H9 (cell line): ENCODE results near the gene HHIP. TPM values are rescaled to one million over a fixed set of nuclear protein-coding genes. Genes with fewer than 3 reads are reported as not detected.

Experiments
- DNase-seq: peaks from one replicate; pipeline ENCODE4 v3.0.0-alpha.2; 2017
- H2AFZ ChIP-seq: one replicate; pipeline ENCODE4 v1.6.1; 2013; ENCODE audit warnings: mild to moderate bottlenecking, low read length, control low read depth, moderate library complexity
- H2AK5ac ChIP-seq: 2 replicates; pipeline ENCODE4 v1.6.1; 2013; ENCODE audit warnings: low read length, control low read depth, mixed read lengths; ENCODE audit not compliant: insufficient read length
- H2BK120ac ChIP-seq: one replicate; pipeline ENCODE4 v1.6.1; 2013; ENCODE audit warnings: low read depth, mild to moderate bottlenecking, low read length, control low read depth, inconsistent platforms; ENCODE audit not compliant: poor library complexity, severe bottlenecking
- H2BK12ac ChIP-seq: 2 replicates; pipeline ENCODE4 v1.6.1; 2013; ENCODE audit warnings: low read length, control low read depth, mixed read lengths, low read depth; ENCODE audit not compliant: insufficient read length
- H2BK15ac ChIP-seq: 2 replicates; pipeline ENCODE4 v1.6.1; 2013; ENCODE audit warnings: low read depth, low read length, control low read depth
- H2BK20ac ChIP-seq: one replicate; pipeline ENCODE4 v1.6.1; 2013; ENCODE audit warnings: low read depth, mild to moderate bottlenecking, low read length, control low read depth, inconsistent platforms; ENCODE audit not compliant: poor library complexity, severe bottlenecking
- H2BK5ac ChIP-seq: 2 replicates; pipeline ENCODE4 v1.6.1; 2013; ENCODE audit warnings: low read length, control low read depth, mixed read lengths; ENCODE audit not compliant: insufficient read length
- H3K14ac ChIP-seq: 2 replicates; pipeline ENCODE4 v1.6.1; 2013; ENCODE audit warnings: low read length, control low read depth; ENCODE audit not compliant: insufficient read depth
- H3K18ac ChIP-seq: 2 replicates; pipeline ENCODE4 v1.6.1; 2013; ENCODE audit warnings: low read depth, mild to moderate bottlenecking, mixed read lengths, low read length, control low read depth; ENCODE audit not compliant: insufficient read length
- H3K23ac ChIP-seq: 2 replicates; pipeline ENCODE4 v1.6.1; 2013; ENCODE audit warnings: low read length, control low read depth, mixed read lengths, low read depth; ENCODE audit not compliant: insufficient read length
- H3K23me2 ChIP-seq: 2 replicates; pipeline ENCODE4 v1.6.1; 2013; ENCODE audit warnings: low read depth, mild to moderate bottlenecking, mixed read lengths, low read length, control low read depth; ENCODE audit not compliant: insufficient read length, poor library complexity, severe bottlenecking
- H3K27ac ChIP-seq: 2 replicates; pipeline ENCODE4 v1.5.1; 2013; ENCODE audit warnings: low read length, control low read depth, mixed read lengths, low read depth; ENCODE audit not compliant: insufficient read length
- H3K27me3 ChIP-seq: 2 replicates; pipeline ENCODE4 v1.6.1; 2013; ENCODE audit warnings: low read length, control low read depth, inconsistent platforms; ENCODE audit not compliant: insufficient read depth
- H3K4ac ChIP-seq: 2 replicates; pipeline ENCODE4 v1.6.1; 2013; ENCODE audit warnings: low read depth, mild to moderate bottlenecking, control low read depth, inconsistent platforms, low read length, moderate library complexity
- H3K4me1 ChIP-seq: 2 replicates; pipeline ENCODE4 v1.6.1; 2013; ENCODE audit warnings: low read length, control low read depth, inconsistent platforms; ENCODE audit not compliant: insufficient read depth
- H3K4me2 ChIP-seq: 2 replicates; pipeline ENCODE4 v1.6.1; 2013; ENCODE audit warnings: low read length, control low read depth, mixed read lengths; ENCODE audit not compliant: insufficient read length, insufficient read depth
- H3K56ac ChIP-seq: 2 replicates; pipeline ENCODE4 v1.6.1; 2013; ENCODE audit warnings: low read depth, mild to moderate bottlenecking, mixed read lengths, low read length, control low read depth; ENCODE audit not compliant: insufficient read length
- H3K79me1 ChIP-seq: 2 replicates; pipeline ENCODE4 v1.6.1; 2013; ENCODE audit warnings: low read depth, mild to moderate bottlenecking, moderate library complexity, low read length, control low read depth, inconsistent platforms; ENCODE audit not compliant: insufficient read depth, poor library complexity, severe bottlenecking
- H3K79me2 ChIP-seq: 2 replicates; pipeline ENCODE4 v1.6.1; 2013; ENCODE audit warnings: low read length, control low read depth, inconsistent platforms; ENCODE audit not compliant: insufficient read depth
- H3K9ac ChIP-seq: 2 replicates; pipeline ENCODE4 v1.6.1; 2013; ENCODE audit warnings: low read length, control low read depth, mixed read lengths; ENCODE audit not compliant: insufficient read length; ENCODE audit errors: extremely low read depth
- H3K9me3 ChIP-seq: one replicate; pipeline ENCODE4 v1.6.1; 2013; ENCODE audit warnings: low read depth, low read length, inconsistent platforms; ENCODE audit not compliant: control insufficient read depth
- H3T11ph ChIP-seq: one replicate; pipeline ENCODE4 v1.6.1; 2013; ENCODE audit warnings: mild to moderate bottlenecking, low read length, control low read depth, inconsistent platforms
- H4K20me1 ChIP-seq: one replicate; pipeline ENCODE4 v1.6.1; 2013; ENCODE audit not compliant: control insufficient read depth, insufficient read length, insufficient read depth
- H4K5ac ChIP-seq: 2 replicates; pipeline ENCODE4 v1.6.1; 2013; ENCODE audit warnings: low read depth, mild to moderate bottlenecking, mixed read lengths, low read length, control low read depth; ENCODE audit not compliant: insufficient read length
- H4K8ac ChIP-seq: replicated peaks from 2 replicates; pipeline ENCODE4 v1.6.1; 2013; ENCODE audit warnings: low read length, control low read depth, mixed read lengths, low read depth; ENCODE audit not compliant: insufficient read length
- H4K91ac ChIP-seq: 2 replicates; pipeline ENCODE4 v1.6.1; 2013; ENCODE audit warnings: low read depth, mild to moderate bottlenecking, moderate library complexity, mixed read lengths, low read length, control low read depth; ENCODE audit not compliant: insufficient read length
- H3K27ac Mint-ChIP-seq, 3 experiments: 2 replicates in 2 of 3; 3 replicates in 1 of 3; pipeline ENCODE4 v1.8.0; 2020 to 2021; ENCODE audit warnings: mixed read lengths in 3 of 3, mild to moderate bottlenecking in 1 of 3, moderate library complexity in 1 of 3
- H3K27me3 Mint-ChIP-seq: 2 replicates; pipeline ENCODE4 v1.8.0; 2021; ENCODE audit warnings: low read depth, mild to moderate bottlenecking, moderate library complexity, mixed read lengths
- H3K36me3 Mint-ChIP-seq, 3 experiments: 2 replicates in 2 of 3; 3 replicates in 1 of 3; pipeline ENCODE4 v1.8.0; 2020 to 2021; ENCODE audit warnings: low read depth in 3 of 3, mixed read lengths in 3 of 3; ENCODE audit not compliant: insufficient read depth in 1 of 3
- H3K4me1 Mint-ChIP-seq, 2 experiments: 2 replicates each; pipeline ENCODE4 v1.8.0; 2020; ENCODE audit warnings: mixed read lengths in 2 of 2
- H3K4me3 Mint-ChIP-seq, 2 experiments: 2 replicates in 1 of 2; 3 replicates in 1 of 2; pipeline ENCODE4 v1.8.0; 2020 to 2021; ENCODE audit warnings: mild to moderate bottlenecking in 2 of 2, mixed read lengths in 2 of 2, moderate library complexity in 1 of 2
- H3K9me3 Mint-ChIP-seq, 2 experiments: 2 replicates in 1 of 2; 3 replicates in 1 of 2; pipeline ENCODE4 v1.8.0; 2020; ENCODE audit warnings: mild to moderate bottlenecking in 2 of 2, mixed read lengths in 2 of 2, moderate library complexity in 1 of 2
- WGBS: extraction: QIAGEN DNeasy Blood & Tissue Kit; methylation state at CpG from one replicate; pipeline ENCODE4 v1.1.7; 2013; ENCODE audit warnings: missing lambda C conversion rate, low lambda C conversion rate, mixed read lengths; ENCODE audit not compliant: insufficient read length; ENCODE audit errors: extremely low coverage; 5-methylcytosine and 5-hydroxymethylcytosine counted together
- long read RNA-seq: library from polyadenylated mRNA; unstranded; transcript quantifications from one replicate; pipeline ENCODE4 v2.0.0, GENCODE V29; 2020
- total RNA-seq: library from RNA; stranded (reverse); gene quantifications from 2 replicates; pipeline ENCODE4 v1.2.1, GENCODE V29; 2021
- TF ChIP-seq, protein P1 (sequence below): fragments of 200-600 bp; sonication (generic); conservative IDR thresholded peaks from 3 replicates; pipeline ENCODE4 v1.8.0; 2021; ENCODE audit warnings: antibody characterized with exemption, mild to moderate bottlenecking

Gene HHIP, protein sequence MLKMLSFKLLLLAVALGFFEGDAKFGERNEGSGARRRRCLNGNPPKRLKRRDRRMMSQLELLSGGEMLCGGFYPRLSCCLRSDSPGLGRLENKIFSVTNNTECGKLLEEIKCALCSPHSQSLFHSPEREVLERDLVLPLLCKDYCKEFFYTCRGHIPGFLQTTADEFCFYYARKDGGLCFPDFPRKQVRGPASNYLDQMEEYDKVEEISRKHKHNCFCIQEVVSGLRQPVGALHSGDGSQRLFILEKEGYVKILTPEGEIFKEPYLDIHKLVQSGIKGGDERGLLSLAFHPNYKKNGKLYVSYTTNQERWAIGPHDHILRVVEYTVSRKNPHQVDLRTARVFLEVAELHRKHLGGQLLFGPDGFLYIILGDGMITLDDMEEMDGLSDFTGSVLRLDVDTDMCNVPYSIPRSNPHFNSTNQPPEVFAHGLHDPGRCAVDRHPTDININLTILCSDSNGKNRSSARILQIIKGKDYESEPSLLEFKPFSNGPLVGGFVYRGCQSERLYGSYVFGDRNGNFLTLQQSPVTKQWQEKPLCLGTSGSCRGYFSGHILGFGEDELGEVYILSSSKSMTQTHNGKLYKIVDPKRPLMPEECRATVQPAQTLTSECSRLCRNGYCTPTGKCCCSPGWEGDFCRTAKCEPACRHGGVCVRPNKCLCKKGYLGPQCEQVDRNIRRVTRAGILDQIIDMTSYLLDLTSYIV
- total RNA-seq = 2.7 and 3.8 TPM in 2 replicates
- long read RNA-seq, full-length matches to known transcripts = 8 of 10 reads
- long read RNA-seq, partial matches to known transcripts = 2 of 10 reads
- long read RNA-seq, other reads (novel, unspliced or antisense) = 0 of 10 reads

GRCh38 chr4:144645631-144646522 lies at the start of gene HHIP:
Gene HHIP, plus strand, starts transcription at chr4:144646156. Its CDS starts 520 bp downstream, at chr4:144646676.
- Histone ChIP-seq H4K20me1 (no peaks in the 10 kb centered on the region), H3K4me1 (no peaks in the 10 kb centered on the region), H3K18ac (no peak within 1 kb of the TSS), H2BK20ac (no peak within 1 kb of the TSS), H2BK120ac (no peak within 1 kb of the TSS), H2BK15ac (no peak within 1 kb of the TSS), H3T11ph (no peak within 1 kb of the TSS), H3K4me2 (peak within 1 kb of the TSS; percentile 85), H3K23me2 (peaks cover 12% of the 10 kb centered on the region), H4K8ac (no peak within 1 kb of the TSS), H4K91ac (no peak within 1 kb of the TSS), H3K9ac (no peak within 1 kb of the TSS), H3K9me3 (no peaks in the 10 kb centered on the region), H3K79me2 (no peaks in the 10 kb centered on the region), H3K79me1 (no peaks in the 10 kb centered on the region), H3K23ac (no peak within 1 kb of the TSS), H3K27ac (no peak within 1 kb of the TSS), H3K4ac (no peak within 1 kb of the TSS), H3K14ac (no peak within 1 kb of the TSS), H2AFZ (no peak within 1 kb of the TSS), H2AK5ac (no peak within 1 kb of the TSS), H2BK5ac (no peak within 1 kb of the TSS), H3K27me3 (peaks cover 42% of the 10 kb centered on the region; the same call in 1 of the 2 replicates), H4K5ac (no peak within 1 kb of the TSS), H3K56ac (no peak within 1 kb of the TSS), H2BK12ac (no peak within 1 kb of the TSS)
- H3K27ac Mint-ChIP-seq = peak within 1 kb of the TSS in 1 of 3 experiments; percentile 62; a peak in 1 of 7 replicates
- no CpG with 5 or more reads among the region's 79 CpGs for WGBS
- peaks cover 85% of the 10 kb centered on the region for H3K27me3 Mint-ChIP-seq
- peaks cover 0 to 3% of the 10 kb centered on the region in 2 experiments; a peak in 1 of 5 replicates for H3K9me3 Mint-ChIP-seq
- H3K4me1 Mint-ChIP-seq = peaks cover 46 to 47% of the 10 kb centered on the region in 2 experiments
- peak within 1 kb of the TSS; percentile 69 to 88 for H3K4me3 Mint-ChIP-seq
- TF ChIP-seq, protein P1, sequence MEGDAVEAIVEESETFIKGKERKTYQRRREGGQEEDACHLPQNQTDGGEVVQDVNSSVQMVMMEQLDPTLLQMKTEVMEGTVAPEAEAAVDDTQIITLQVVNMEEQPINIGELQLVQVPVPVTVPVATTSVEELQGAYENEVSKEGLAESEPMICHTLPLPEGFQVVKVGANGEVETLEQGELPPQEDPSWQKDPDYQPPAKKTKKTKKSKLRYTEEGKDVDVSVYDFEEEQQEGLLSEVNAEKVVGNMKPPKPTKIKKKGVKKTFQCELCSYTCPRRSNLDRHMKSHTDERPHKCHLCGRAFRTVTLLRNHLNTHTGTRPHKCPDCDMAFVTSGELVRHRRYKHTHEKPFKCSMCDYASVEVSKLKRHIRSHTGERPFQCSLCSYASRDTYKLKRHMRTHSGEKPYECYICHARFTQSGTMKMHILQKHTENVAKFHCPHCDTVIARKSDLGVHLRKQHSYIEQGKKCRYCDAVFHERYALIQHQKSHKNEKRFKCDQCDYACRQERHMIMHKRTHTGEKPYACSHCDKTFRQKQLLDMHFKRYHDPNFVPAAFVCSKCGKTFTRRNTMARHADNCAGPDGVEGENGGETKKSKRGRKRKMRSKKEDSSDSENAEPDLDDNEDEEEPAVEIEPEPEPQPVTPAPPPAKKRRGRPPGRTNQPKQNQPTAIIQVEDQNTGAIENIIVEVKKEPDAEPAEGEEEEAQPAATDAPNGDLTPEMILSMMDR = no peak
- peak; percentile 53 for DNase-seq
- no peaks in the 10 kb centered on the region; a peak in 1 of 7 replicates for H3K36me3 Mint-ChIP-seq
